T-helper 17 cell (primary cell): ENCODE measurements around the gene RTKN. TPM values are rescaled to one million over a fixed set of nuclear protein-coding genes. Genes with fewer than 3 reads are reported as not detected.
"Not testable (repeated sequence)": the region's sequence is repeated elsewhere in the genome, so short reads cannot be mapped to it uniquely, and the experiment has no call there.

Source experiments
- ATAC-seq: fragments of 150-1000 bp; cut with Tn5 transposase; 2 replicates; pipeline ENCODE4 v1.10.0; 2021; ENCODE audit warnings: mild to moderate bottlenecking, moderate library complexity
- DNase-seq, 3 donors: peaks; one replicate each; pipeline versions ENCODE4 v3.0.0 to v3.0.0-alpha.2; 2020 to 2021
- H3K9me3 ChIP-seq: one replicate; pipeline ENCODE4 v1.7.0; 2013; ENCODE audit warnings: low read length, mild to moderate bottlenecking; ENCODE audit not compliant: control insufficient read depth, poor library complexity, severe bottlenecking
- H3K27ac Mint-ChIP-seq: one replicate; pipeline ENCODE4 v1.8.0; 2022; ENCODE audit warnings: mild to moderate bottlenecking, moderate library complexity, mixed read lengths
- H3K27me3 Mint-ChIP-seq: one replicate; pipeline ENCODE4 v1.8.0; 2022; ENCODE audit warnings: mixed read lengths
- H3K36me3 Mint-ChIP-seq: one replicate; pipeline ENCODE4 v1.8.0; 2022; ENCODE audit warnings: low read depth, mixed read lengths
- H3K4me1 Mint-ChIP-seq: one replicate; pipeline ENCODE4 v1.8.0; 2022; ENCODE audit warnings: mild to moderate bottlenecking, mixed read lengths
- H3K4me3 Mint-ChIP-seq: one replicate; pipeline ENCODE4 v1.8.0; 2022; ENCODE audit warnings: mild to moderate bottlenecking, moderate library complexity, mixed read lengths
- total RNA-seq, 4 donors: library from RNA in 2 of 4; stranded (reverse) in 2 of 4; gene quantifications; one replicate each; pipeline ENCODE4 v1.2.3 and lab custom pipeline; 2022 to 2026

The RTKN gene
- total RNA-seq, 2 donors from 2014 or later = 0.37 to 0.57 TPM

GRCh38 chr2:74457549-74458131, 15.9 kb upstream of the RTKN start:
- H3K4me3 Mint-ChIP-seq = peak overlapping the region; percentile 100
- H3K4me1 Mint-ChIP-seq = peaks cover 57% of the 10 kb centered on the region
- ATAC-seq = peak; percentile 67
- peaks cover 10% of the 10 kb centered on the region for H3K36me3 Mint-ChIP-seq
- DNase-seq = peak; percentile 70 to 75 (median 72)
- no peaks in the 10 kb centered on the region for H3K9me3 ChIP-seq
- H3K27me3 Mint-ChIP-seq = no peaks in the 10 kb centered on the region
- peak overlapping the region; percentile 100 for H3K27ac Mint-ChIP-seq

- DNase-seq (no peak), ATAC-seq (no peak)
- no peaks in the 10 kb centered on the region for H3K9me3 ChIP-seq
- Mint-ChIP-seq H3K27ac (peak overlapping the region; percentile 100), H3K4me1 (peaks cover 59% of the 10 kb centered on the region), H3K36me3 (peaks cover 10% of the 10 kb centered on the region), H3K4me3 (peak overlapping the region; percentile 100), H3K27me3 (no peaks in the 10 kb centered on the region)
Observed at GRCh38 chr2:74457129-74457548, 15.4 kb upstream of the RTKN start.

GRCh38 chr2:74454654-74455511, 13.1 kb upstream of the RTKN start, which contains the start of gene INO80B:
TSS of gene INO80B (plus strand) at chr2:74455087. CDS start at chr2:74455117, 30 bp downstream.
- Mint-ChIP-seq H3K27ac (peak within 1 kb of the TSS; percentile 100), H3K36me3 (peaks cover 10% of the 10 kb centered on the region), H3K4me3 (peak within 1 kb of the TSS; percentile 100), H3K27me3 (no peaks in the 10 kb centered on the region), H3K4me1 (peaks cover 58% of the 10 kb centered on the region)
- ATAC-seq = peak; percentile 43
- DNase-seq = peak; percentile 82 to 95 (median 93)
- H3K9me3 ChIP-seq = no peaks in the 10 kb centered on the region

GRCh38 chr2:74450570-74451190, 8.9 kb upstream of the RTKN start:
- H3K4me1 Mint-ChIP-seq = peaks cover 23% of the 10 kb centered on the region
- H3K27me3 Mint-ChIP-seq = peaks cover 7% of the 10 kb centered on the region
- no peak overlapping the region for H3K4me3 Mint-ChIP-seq
- no peak for ATAC-seq
- DNase-seq = no peak
- no peak overlapping the region for H3K27ac Mint-ChIP-seq
- H3K9me3 ChIP-seq = no peaks in the 10 kb centered on the region
- peaks cover 5% of the 10 kb centered on the region for H3K36me3 Mint-ChIP-seq

- no peaks in the 10 kb centered on the region for H3K9me3 ChIP-seq
- DNase-seq (no peak), ATAC-seq (no peak)
- H3K4me3 Mint-ChIP-seq = no peak overlapping the region
- H3K27me3 Mint-ChIP-seq = peaks cover 23% of the 10 kb centered on the region
- H3K4me1 Mint-ChIP-seq = peaks cover 8% of the 10 kb centered on the region
- H3K27ac Mint-ChIP-seq = no peak overlapping the region
- no peaks in the 10 kb centered on the region for H3K36me3 Mint-ChIP-seq
Observed at GRCh38 chr2:74448771-74449170, 7.0 kb upstream of the RTKN start.

- peaks cover 1% of the 10 kb centered on the region for H3K4me1 Mint-ChIP-seq
- DNase-seq (no peak), ATAC-seq (no peak)
- no peak overlapping the region for H3K4me3 Mint-ChIP-seq
- H3K27ac Mint-ChIP-seq = no peak overlapping the region
- H3K27me3 Mint-ChIP-seq = peaks cover 24% of the 10 kb centered on the region
- H3K9me3 ChIP-seq = no peaks in the 10 kb centered on the region
- no peaks in the 10 kb centered on the region for H3K36me3 Mint-ChIP-seq
Observed at GRCh38 chr2:74447230-74447999, 5.7 kb upstream of the RTKN start.

- peaks cover 38% of the 10 kb centered on the region for H3K27me3 Mint-ChIP-seq
Observed at GRCh38 chr2:74444498-74445318, 3.0 kb upstream of the RTKN start.

GRCh38 chr2:74442483-74443297, 953 bp upstream of the RTKN start:
- H3K9me3 ChIP-seq, H3K4me1 Mint-ChIP-seq, ATAC-seq, DNase-seq, H3K36me3 Mint-ChIP-seq, H3K27ac Mint-ChIP-seq: not testable (repeated sequence)
- Mint-ChIP-seq H3K27me3 (peaks cover 58% of the 10 kb centered on the region), H3K4me3 (peak overlapping the region; percentile 59)

More at GRCh38 chr2:74444498-74445318, 3.0 kb upstream of the RTKN start:
- DNase-seq (no peak), ATAC-seq (no peak)
- H3K9me3 ChIP-seq = no peaks in the 10 kb centered on the region
- Mint-ChIP-seq H3K27ac (no peak overlapping the region), H3K36me3 (no peaks in the 10 kb centered on the region), H3K4me3 (no peak overlapping the region), H3K4me1 (peaks cover 2% of the 10 kb centered on the region)

GRCh38 chr2:74441170-74441689, 507 bp downstream of the RTKN start:
- H3K27ac Mint-ChIP-seq = peak overlapping the region; percentile 34
- H3K27me3 Mint-ChIP-seq = peaks cover 56% of the 10 kb centered on the region
- H3K36me3 Mint-ChIP-seq = peaks cover 9% of the 10 kb centered on the region
- DNase-seq = no peak
- H3K4me1 Mint-ChIP-seq = peaks cover 9% of the 10 kb centered on the region
- no peaks in the 10 kb centered on the region for H3K9me3 ChIP-seq
- H3K4me3 Mint-ChIP-seq = peak overlapping the region; percentile 63
- ATAC-seq = peak; percentile 62

- peaks cover 56% of the 10 kb centered on the region for H3K27me3 Mint-ChIP-seq
- peak; percentile 75 for ATAC-seq
Observed at GRCh38 chr2:74440378-74441169, 1.2 kb downstream of the RTKN start.

More at GRCh38 chr2:74440378-74441169, 1.2 kb downstream of the RTKN start:
- peaks cover 9% of the 10 kb centered on the region for H3K36me3 Mint-ChIP-seq
- H3K27ac Mint-ChIP-seq = peak overlapping the region; percentile 34
- DNase-seq = peak in 1 of 3 donors; percentile 26
- H3K4me3 Mint-ChIP-seq = peak overlapping the region; percentile 63
- peaks cover 9% of the 10 kb centered on the region for H3K4me1 Mint-ChIP-seq
- no peaks in the 10 kb centered on the region for H3K9me3 ChIP-seq
